Measurements from ENCODE around the gene MDM2. TPM values are rescaled to one million over a fixed set of nuclear protein-coding genes. Genes with fewer than 3 reads are reported as not detected.

Gene MDM2
- total and polyA plus RNA-seq, 2 donors (not counting 1 experiment from before 2014, with no cell fraction given): 6.1 to 78.7 TPM

DNA sequence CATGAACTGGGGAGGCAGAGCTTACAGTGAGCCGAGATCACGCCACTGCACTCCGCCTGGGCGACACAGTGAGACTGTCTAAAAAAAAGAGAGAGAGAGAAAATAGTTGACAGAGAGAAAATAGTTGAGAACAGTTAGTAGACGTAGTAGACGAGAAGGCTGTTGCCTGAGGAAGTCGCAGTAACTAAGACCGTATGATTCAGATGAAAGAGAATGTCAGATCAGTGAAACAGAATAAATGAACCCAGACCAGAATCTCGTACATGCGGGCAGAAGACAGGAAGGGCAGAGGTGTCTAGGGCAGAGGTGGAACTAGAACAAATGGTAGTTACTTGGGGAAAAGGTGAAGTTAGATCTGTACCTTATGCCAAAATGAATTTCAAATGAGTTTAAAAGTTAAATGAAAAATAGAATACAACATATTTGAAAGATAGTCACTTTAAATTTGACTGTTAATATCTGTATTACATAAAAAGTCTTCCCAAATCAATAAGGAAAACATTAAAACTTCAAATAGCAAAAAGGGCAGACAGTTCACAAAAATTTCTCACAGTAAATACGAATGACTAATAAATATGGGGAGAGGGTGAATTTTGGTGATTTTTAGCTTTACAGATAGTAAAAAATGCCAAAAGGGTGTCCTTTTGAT is 17.7 kb downstream of the MDM2 start:
- 88% methylated on average over 10 of the region's 11 CpGs for WGBS (ENCODE audit: insufficient coverage)

More for the DNA sequence above, 17.7 kb downstream of the MDM2 start:
- TF ChIP-seq EZH2 (IDR thresholded peaks at IDR 0.05; ENCODE audit: borderline replicate concordance, insufficient read depth, low read depth, low read length, poor library complexity, severe bottlenecking): no peak
- TF ChIP-seq, protein P1, sequence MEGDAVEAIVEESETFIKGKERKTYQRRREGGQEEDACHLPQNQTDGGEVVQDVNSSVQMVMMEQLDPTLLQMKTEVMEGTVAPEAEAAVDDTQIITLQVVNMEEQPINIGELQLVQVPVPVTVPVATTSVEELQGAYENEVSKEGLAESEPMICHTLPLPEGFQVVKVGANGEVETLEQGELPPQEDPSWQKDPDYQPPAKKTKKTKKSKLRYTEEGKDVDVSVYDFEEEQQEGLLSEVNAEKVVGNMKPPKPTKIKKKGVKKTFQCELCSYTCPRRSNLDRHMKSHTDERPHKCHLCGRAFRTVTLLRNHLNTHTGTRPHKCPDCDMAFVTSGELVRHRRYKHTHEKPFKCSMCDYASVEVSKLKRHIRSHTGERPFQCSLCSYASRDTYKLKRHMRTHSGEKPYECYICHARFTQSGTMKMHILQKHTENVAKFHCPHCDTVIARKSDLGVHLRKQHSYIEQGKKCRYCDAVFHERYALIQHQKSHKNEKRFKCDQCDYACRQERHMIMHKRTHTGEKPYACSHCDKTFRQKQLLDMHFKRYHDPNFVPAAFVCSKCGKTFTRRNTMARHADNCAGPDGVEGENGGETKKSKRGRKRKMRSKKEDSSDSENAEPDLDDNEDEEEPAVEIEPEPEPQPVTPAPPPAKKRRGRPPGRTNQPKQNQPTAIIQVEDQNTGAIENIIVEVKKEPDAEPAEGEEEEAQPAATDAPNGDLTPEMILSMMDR (IDR thresholded peaks at IDR 0.05): no peak
- no peak for DNase-seq
- ATAC-seq (ENCODE audit: low read depth): no peak
- peaks cover 0 to 3% of the 10 kb centered on the region in 2 donors for H3K4me1 ChIP-seq (ENCODE audit: control insufficient read depth in 2 of 2, insufficient read depth in 2 of 2, low read length in 2 of 2)
- Mint-ChIP-seq H3K4me1 (peaks cover 14% of the 10 kb centered on the region), H3K27me3 (no peaks in the 10 kb centered on the region), H3K9me3 (ENCODE audit: insufficient read depth) (no peaks in the 10 kb centered on the region), H3K27ac (no peak overlapping the region), H3K4me3 (no peak overlapping the region)
- no peak overlapping the region for H2AFZ ChIP-seq (ENCODE audit: insufficient read depth, low read depth, low read length, poor library complexity, severe bottlenecking)
- H3K4me3 ChIP-seq (ENCODE audit: control extremely low read depth in 1 of 5, extremely low read depth in 1 of 5, insufficient read depth in 1 of 5, low read depth in 2 of 5, low read length in 4 of 5): no peak overlapping the region
- H3K9ac ChIP-seq (ENCODE audit: low read length): no peak overlapping the region
- ChIA-PET CTCF (no interaction called here), POLR2A (no interaction called here)
- peaks cover under 1% of the 10 kb centered on the region for H4K20me1 ChIP-seq (ENCODE audit: control insufficient read depth, insufficient read depth, low read length, poor library complexity, severe bottlenecking)
- peaks cover 7% of the 10 kb centered on the region for H3K79me2 ChIP-seq (ENCODE audit: control insufficient read depth, insufficient read depth, low read length)
- intact Hi-C loops (cut with micrococcal nuclease): no loop called here
- H3K4me2 ChIP-seq (replicated peaks; ENCODE audit: low read depth, low read length, poor library complexity, severe bottlenecking): no peak overlapping the region
- H3K36me3 ChIP-seq (replicated peaks in 1 of 2; ENCODE audit: control extremely low read depth in 1 of 2, control insufficient read depth in 1 of 2, extremely low read depth in 1 of 2, insufficient read depth in 2 of 2, low read length in 1 of 2): peaks cover 0 to 54% of the 10 kb centered on the region in 2 experiments
- no peaks in the 10 kb centered on the region for H3K9me3 ChIP-seq (ENCODE audit: control extremely low read depth in 1 of 3, control insufficient read depth in 2 of 3, insufficient read depth in 1 of 3, low read length in 2 of 3)
- no peaks in the 10 kb centered on the region for H3K27me3 ChIP-seq (replicated peaks in 1 of 4; ENCODE audit: control extremely low read depth in 1 of 4, control insufficient read depth in 3 of 4, insufficient read depth in 4 of 4, low read length in 3 of 4)
- no peak overlapping the region for H3K27ac ChIP-seq (ENCODE audit: low read length in 2 of 2)
